Left ventricle myocardium inferior (tissue), 1 donor: ENCODE measurements around the gene ZNF208. TPM values are rescaled to one million over a fixed set of nuclear protein-coding genes. Genes with fewer than 3 reads are reported as not detected.
"Not testable (repeated sequence)": the region's sequence is repeated elsewhere in the genome, so short reads cannot be mapped to it uniquely, and the experiment has no call there.

Experiments used
- DNase-seq: peaks from one replicate; pipeline ENCODE4 v3.0.0-alpha.2; 2020
- H3K27ac ChIP-seq: fragments of 200-600 bp; replicated peaks from 2 replicates; pipeline ENCODE4 v1.8.0; 2021
- H3K27me3 ChIP-seq: fragments of 200-600 bp; 2 replicates; pipeline ENCODE4 v1.8.0; 2021; ENCODE audit warnings: low read depth
- H3K36me3 ChIP-seq: fragments of 200-600 bp; 2 replicates; pipeline ENCODE4 v1.8.0; 2021
- H3K4me1 ChIP-seq: fragments of 200-600 bp; 2 replicates; pipeline ENCODE4 v1.8.0; 2021
- H3K4me3 ChIP-seq: fragments of 200-600 bp; 2 replicates; pipeline ENCODE4 v1.8.0; 2021; ENCODE audit warnings: mild to moderate bottlenecking, moderate library complexity
- H3K9me3 ChIP-seq: fragments of 200-600 bp; replicated peaks from 2 replicates; pipeline ENCODE4 v1.8.0; 2021
- intact Hi-C: fragments of 100-400 bp; cut with micrococcal nuclease; formaldehyde crosslinking; loops from one replicate; pipeline ENCODE4 v1.11.0; 2022
- long read RNA-seq: library from polyadenylated mRNA; unstranded; transcript quantifications from one replicate; pipeline ENCODE4 v2.0.0, GENCODE V29; 2021
- total RNA-seq: library from RNA; stranded (reverse); fragmentation: NEBNext Ultra II Directional; extraction: Animal tissue kit (Norgen Biotek cat#: 25700); gene quantifications from one replicate; pipeline ENCODE4 v1.2.1, GENCODE V29; 2021
- TF ChIP-seq, protein P1 (sequence below): fragments of 200-600 bp; IDR thresholded peaks from 2 replicates; pipeline ENCODE4 v1.8.0; 2021; ENCODE audit warnings: antibody characterized with exemption, mild to moderate bottlenecking, borderline replicate concordance
- donor health status: DM: no; HTN: yes; CAD: no; lungs with severe emphysema.

The ZNF208 gene
- total RNA-seq: 43.3 TPM
- long read RNA-seq, partial matches to known transcripts: 7 of 30 reads
- long read RNA-seq, other reads (novel, unspliced or antisense): 19 of 30 reads

GRCh38 chr19:22010437-22011143, at the start of gene ZNF208:
ZNF208 (minus strand) TSS chr19:22010943; CDS start chr19:22010794, 149 bp downstream.
- not testable (repeated sequence) for H3K36me3 ChIP-seq

DNA sequence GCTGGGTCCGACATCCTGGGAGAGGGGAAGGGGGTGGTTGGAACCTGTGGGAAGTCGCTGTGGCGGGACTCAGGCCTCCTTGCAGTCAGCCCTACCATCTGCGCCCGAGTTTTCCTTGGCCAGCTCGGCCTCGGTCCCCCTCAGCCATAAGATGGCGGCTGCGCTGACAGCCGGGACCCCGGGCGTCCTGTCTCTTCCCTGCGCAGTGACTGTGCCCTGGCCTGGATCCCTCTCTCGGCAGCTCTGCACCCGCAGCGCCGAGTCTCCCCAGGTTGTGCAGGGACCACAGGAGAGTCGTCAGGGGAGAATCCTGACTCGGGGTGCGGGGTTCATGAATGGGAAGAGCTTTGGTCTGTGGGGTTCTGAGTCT, 41.9 kb upstream of the ZNF208 start:
- Histone ChIP-seq H3K4me1 (no peaks in the 10 kb centered on the region), H3K27me3 (no peaks in the 10 kb centered on the region), H3K9me3 (no peaks in the 10 kb centered on the region), H3K36me3 (no peaks in the 10 kb centered on the region), H3K4me3 (peak overlapping the region; percentile 77), H3K27ac (peak overlapping the region; percentile 5)
- no peak for DNase-seq
- TF ChIP-seq, protein P1, sequence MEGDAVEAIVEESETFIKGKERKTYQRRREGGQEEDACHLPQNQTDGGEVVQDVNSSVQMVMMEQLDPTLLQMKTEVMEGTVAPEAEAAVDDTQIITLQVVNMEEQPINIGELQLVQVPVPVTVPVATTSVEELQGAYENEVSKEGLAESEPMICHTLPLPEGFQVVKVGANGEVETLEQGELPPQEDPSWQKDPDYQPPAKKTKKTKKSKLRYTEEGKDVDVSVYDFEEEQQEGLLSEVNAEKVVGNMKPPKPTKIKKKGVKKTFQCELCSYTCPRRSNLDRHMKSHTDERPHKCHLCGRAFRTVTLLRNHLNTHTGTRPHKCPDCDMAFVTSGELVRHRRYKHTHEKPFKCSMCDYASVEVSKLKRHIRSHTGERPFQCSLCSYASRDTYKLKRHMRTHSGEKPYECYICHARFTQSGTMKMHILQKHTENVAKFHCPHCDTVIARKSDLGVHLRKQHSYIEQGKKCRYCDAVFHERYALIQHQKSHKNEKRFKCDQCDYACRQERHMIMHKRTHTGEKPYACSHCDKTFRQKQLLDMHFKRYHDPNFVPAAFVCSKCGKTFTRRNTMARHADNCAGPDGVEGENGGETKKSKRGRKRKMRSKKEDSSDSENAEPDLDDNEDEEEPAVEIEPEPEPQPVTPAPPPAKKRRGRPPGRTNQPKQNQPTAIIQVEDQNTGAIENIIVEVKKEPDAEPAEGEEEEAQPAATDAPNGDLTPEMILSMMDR: no peak
- intact Hi-C loops: no loop called here

More at GRCh38 chr19:22010437-22011143, at the start of gene ZNF208:
- peak within 1 kb of the TSS; percentile 86 for H3K27ac ChIP-seq
- H3K4me1 ChIP-seq, H3K9me3 ChIP-seq, H3K27me3 ChIP-seq, intact Hi-C loops: not testable (repeated sequence)
- DNase-seq: peak; percentile 71
- peak within 1 kb of the TSS; percentile 73 for H3K4me3 ChIP-seq

GRCh38 chr19:22041151-22041550, 30.4 kb upstream of the ZNF208 start:
- H3K9me3 ChIP-seq, H3K27me3 ChIP-seq, intact Hi-C loops, H3K4me1 ChIP-seq, H3K36me3 ChIP-seq, H3K27ac ChIP-seq, H3K4me3 ChIP-seq, DNase-seq: not testable (repeated sequence)

DNA sequence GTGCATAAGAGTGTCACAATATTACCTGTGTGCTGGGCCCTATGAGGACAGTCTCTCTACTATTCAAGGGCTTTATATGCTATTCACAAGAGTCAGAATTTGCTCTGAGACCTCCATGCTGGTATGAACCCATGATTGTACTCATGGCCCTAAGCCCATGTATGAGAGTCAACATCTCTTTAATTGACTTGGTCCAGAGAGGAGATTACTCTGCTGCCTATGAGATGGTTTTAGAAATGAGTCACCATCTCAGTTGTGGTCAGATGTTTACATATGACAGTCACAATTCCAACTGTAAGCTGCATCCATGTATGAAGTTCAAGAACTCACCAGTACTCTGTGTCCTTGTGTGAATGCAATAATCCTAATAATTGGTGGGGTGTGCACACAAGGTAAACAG, 19.9 kb upstream of the ZNF208 start:
- intact Hi-C loops: no loop called here
- no peak for DNase-seq

DNA sequence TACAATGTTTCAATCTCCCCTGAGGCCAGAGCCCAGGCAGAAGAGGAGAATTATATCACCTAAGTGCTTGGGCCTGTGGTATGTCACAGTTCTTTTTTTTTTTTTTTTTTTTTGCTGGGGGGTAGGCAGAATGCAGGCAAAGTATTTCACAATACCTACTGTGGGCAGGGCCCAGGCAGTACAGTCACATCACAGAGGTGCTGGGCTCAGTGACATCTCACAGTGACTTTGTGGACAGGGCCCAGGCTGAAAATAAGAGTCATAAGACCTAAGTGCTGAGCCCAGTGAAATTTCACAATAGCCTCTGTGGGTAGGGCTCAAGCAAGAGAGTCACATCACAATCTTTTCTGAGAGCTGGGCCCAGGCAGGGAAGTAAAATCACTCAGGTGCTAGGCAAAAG, 15.9 kb upstream of the ZNF208 start:
- H3K4me1 ChIP-seq: no peaks in the 10 kb centered on the region
- intact Hi-C loops: no loop called here
- H3K27me3 ChIP-seq: no peaks in the 10 kb centered on the region
- no peak for DNase-seq
- TF ChIP-seq, protein P1: no peak
- no peaks in the 10 kb centered on the region for H3K36me3 ChIP-seq
- H3K9me3 ChIP-seq: no peaks in the 10 kb centered on the region
- H3K4me3 ChIP-seq: no peak overlapping the region
- H3K27ac ChIP-seq: no peak overlapping the region

More for the DNA sequence above, 19.9 kb upstream of the ZNF208 start:
- no peak overlapping the region for H3K4me3 ChIP-seq
- no peaks in the 10 kb centered on the region for H3K4me1 ChIP-seq
- no peaks in the 10 kb centered on the region for H3K27me3 ChIP-seq
- no peaks in the 10 kb centered on the region for H3K36me3 ChIP-seq
- TF ChIP-seq, protein P1: no peak
- H3K9me3 ChIP-seq: no peaks in the 10 kb centered on the region
- H3K27ac ChIP-seq: no peak overlapping the region

DNA sequence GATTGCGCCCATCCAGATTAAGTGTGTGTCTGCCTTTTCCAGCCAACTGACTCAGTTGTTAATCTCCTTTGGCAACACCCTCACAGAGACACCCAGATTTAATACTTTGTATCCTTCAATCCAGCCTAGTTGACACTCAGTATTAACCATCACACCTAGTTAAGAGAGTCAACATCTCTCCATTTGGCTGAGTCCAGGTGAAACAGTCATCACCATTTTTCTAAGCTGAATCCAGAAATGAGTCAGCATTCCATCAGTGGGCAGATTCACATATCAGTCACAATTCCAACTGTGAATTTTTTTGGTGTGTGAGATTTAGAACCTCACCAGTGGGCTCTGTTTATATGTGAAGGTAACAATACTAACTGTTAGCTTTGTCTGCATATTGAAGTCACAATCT, 14.8 kb upstream of the ZNF208 start:
- intact Hi-C loops, H3K9me3 ChIP-seq, H3K36me3 ChIP-seq, H3K4me1 ChIP-seq, H3K4me3 ChIP-seq, H3K27me3 ChIP-seq, H3K27ac ChIP-seq, DNase-seq: not testable (repeated sequence)

DNA sequence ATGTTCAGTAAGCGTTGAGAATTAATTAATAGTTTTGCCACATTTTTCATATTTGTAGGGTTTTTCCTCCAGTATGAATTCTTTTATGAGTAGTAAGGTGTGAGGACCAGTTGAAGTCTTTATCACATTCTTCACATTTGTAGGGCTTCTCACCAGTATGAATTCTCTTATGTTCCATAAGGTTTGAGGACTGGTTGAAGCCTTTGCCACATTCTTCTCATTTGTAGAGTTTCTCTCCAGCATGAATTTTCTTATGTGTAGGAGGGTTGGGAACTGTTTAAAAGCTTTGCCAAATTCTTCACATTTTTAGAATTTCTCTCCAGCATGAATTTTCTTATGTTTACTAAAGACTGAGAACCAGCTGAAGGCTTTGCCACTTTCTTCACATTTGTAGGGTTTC, 40.3 kb downstream of the ZNF208 start:
- Histone ChIP-seq H3K4me3 (no peak overlapping the region), H3K27ac (no peak overlapping the region)
- TF ChIP-seq, protein P1: no peak

More for the DNA sequence above, 40.3 kb downstream of the ZNF208 start:
- H3K36me3 ChIP-seq: peaks cover 64% of the 10 kb centered on the region
- no peaks in the 10 kb centered on the region for H3K27me3 ChIP-seq
- H3K4me1 ChIP-seq: no peaks in the 10 kb centered on the region
- no peak for DNase-seq
- intact Hi-C loops: no loop called here
- peaks cover 100% of the 10 kb centered on the region for H3K9me3 ChIP-seq
